ENCODE measurements around the gene CNNM2.

Gene CNNM2

GRCh38 chr10:103021150-103021899 lies 103.2 kb downstream of the CNNM2 start:
- Mint-ChIP-seq H3K27ac (no peak overlapping the region), H3K4me3 (no peak overlapping the region), H3K27me3 (no peaks in the 10 kb centered on the region), H3K36me3 (peaks cover 5% of the 10 kb centered on the region), H3K9me3 (no peaks in the 10 kb centered on the region), H3K4me1 (no peaks in the 10 kb centered on the region)
- ATAC-seq: no peak

GRCh38 chr10:103021900-103022293 lies 103.8 kb downstream of the CNNM2 start:
- no peak for ATAC-seq
- Mint-ChIP-seq H3K27ac (no peak overlapping the region), H3K4me3 (no peak overlapping the region), H3K4me1 (no peaks in the 10 kb centered on the region), H3K36me3 (peaks cover 6% of the 10 kb centered on the region), H3K27me3 (no peaks in the 10 kb centered on the region), H3K9me3 (no peaks in the 10 kb centered on the region)

GRCh38 chr10:103025696-103026095 lies 107.6 kb downstream of the CNNM2 start:
- H3K4me3 Mint-ChIP-seq: no peak overlapping the region

GRCh38 chr10:103038570-103038969 lies 120.5 kb downstream of the CNNM2 start:
- Mint-ChIP-seq H3K27me3 (no peaks in the 10 kb centered on the region), H3K27ac (no peak overlapping the region), H3K36me3 (peaks cover 6% of the 10 kb centered on the region), H3K9me3 (no peaks in the 10 kb centered on the region), H3K4me1 (peaks cover 10% of the 10 kb centered on the region), H3K4me3 (no peak overlapping the region)
- no peak for ATAC-seq

More at GRCh38 chr10:103025696-103026095, 107.6 kb downstream of the CNNM2 start:
- Mint-ChIP-seq H3K4me1 (no peaks in the 10 kb centered on the region), H3K9me3 (no peaks in the 10 kb centered on the region), H3K36me3 (peaks cover 10% of the 10 kb centered on the region), H3K27ac (no peak overlapping the region), H3K27me3 (no peaks in the 10 kb centered on the region)
- no peak for ATAC-seq

- ATAC-seq: no peak
- Mint-ChIP-seq H3K27me3 (no peaks in the 10 kb centered on the region), H3K27ac (no peak overlapping the region), H3K4me1 (peaks cover 10% of the 10 kb centered on the region), H3K36me3 (peaks cover 6% of the 10 kb centered on the region), H3K4me3 (no peak overlapping the region), H3K9me3 (no peaks in the 10 kb centered on the region)
Measured at GRCh38 chr10:103040418-103040817, 122.3 kb downstream of the CNNM2 start.

GRCh38 chr10:103041391-103041790 lies 123.3 kb downstream of the CNNM2 start:
- Mint-ChIP-seq H3K27ac (no peak overlapping the region), H3K36me3 (peaks cover 6% of the 10 kb centered on the region), H3K27me3 (no peaks in the 10 kb centered on the region), H3K9me3 (no peaks in the 10 kb centered on the region), H3K4me1 (peaks cover 10% of the 10 kb centered on the region), H3K4me3 (no peak overlapping the region)
- no peak for ATAC-seq

- Mint-ChIP-seq H3K27me3 (no peaks in the 10 kb centered on the region), H3K9me3 (no peaks in the 10 kb centered on the region), H3K4me1 (peaks cover 10% of the 10 kb centered on the region), H3K27ac (no peak overlapping the region), H3K4me3 (no peak overlapping the region), H3K36me3 (peaks cover 6% of the 10 kb centered on the region)
- no peak for ATAC-seq
Measured at GRCh38 chr10:103042129-103042528, 124.0 kb downstream of the CNNM2 start.

GRCh38 chr10:103042908-103043307 lies 124.8 kb downstream of the CNNM2 start:
- no peak for ATAC-seq
- no peaks in the 10 kb centered on the region for H3K27me3 Mint-ChIP-seq
- H3K27ac Mint-ChIP-seq: no peak overlapping the region
- no peak overlapping the region for H3K4me3 Mint-ChIP-seq
- peaks cover 10% of the 10 kb centered on the region for H3K4me1 Mint-ChIP-seq
- H3K36me3 Mint-ChIP-seq: peaks cover 6% of the 10 kb centered on the region
- H3K9me3 Mint-ChIP-seq: no peaks in the 10 kb centered on the region

GRCh38 chr10:103044942-103045489 lies 126.9 kb downstream of the CNNM2 start:
- H3K27ac Mint-ChIP-seq: no peak overlapping the region
- no peaks in the 10 kb centered on the region for H3K9me3 Mint-ChIP-seq
- peaks cover 10% of the 10 kb centered on the region for H3K4me1 Mint-ChIP-seq
- no peaks in the 10 kb centered on the region for H3K27me3 Mint-ChIP-seq
- H3K4me3 Mint-ChIP-seq: no peak overlapping the region
- H3K36me3 Mint-ChIP-seq: peaks cover 6% of the 10 kb centered on the region
- ATAC-seq: no peak

- Mint-ChIP-seq H3K4me3 (no peak overlapping the region), H3K4me1 (peaks cover 10% of the 10 kb centered on the region), H3K27ac (no peak overlapping the region), H3K27me3 (no peaks in the 10 kb centered on the region), H3K9me3 (no peaks in the 10 kb centered on the region), H3K36me3 (peaks cover 12% of the 10 kb centered on the region)
- ATAC-seq: no peak
Measured at GRCh38 chr10:103045961-103046360, 127.9 kb downstream of the CNNM2 start.

- Mint-ChIP-seq H3K4me1 (peaks cover 2% of the 10 kb centered on the region), H3K27me3 (no peaks in the 10 kb centered on the region), H3K9me3 (no peaks in the 10 kb centered on the region), H3K36me3 (peaks cover 8% of the 10 kb centered on the region), H3K27ac (no peak overlapping the region), H3K4me3 (no peak overlapping the region)
- no peak for ATAC-seq
Measured at GRCh38 chr10:103047381-103047780, 129.3 kb downstream of the CNNM2 start.

- ATAC-seq: no peak
- Mint-ChIP-seq H3K9me3 (no peaks in the 10 kb centered on the region), H3K4me3 (no peak overlapping the region), H3K36me3 (peaks cover 9% of the 10 kb centered on the region), H3K27me3 (no peaks in the 10 kb centered on the region), H3K4me1 (peaks cover 7% of the 10 kb centered on the region), H3K27ac (no peak overlapping the region)
Measured at GRCh38 chr10:103049237-103049636, 131.1 kb downstream of the CNNM2 start.

GRCh38 chr10:103053659-103054581 lies 135.8 kb downstream of the CNNM2 start:
- peaks cover 33% of the 10 kb centered on the region for H3K36me3 Mint-ChIP-seq
- H3K4me1 Mint-ChIP-seq: peaks cover 10% of the 10 kb centered on the region

GRCh38 chr10:103054621-103055020 lies 136.5 kb downstream of the CNNM2 start:
- peak overlapping the region; percentile 39 for H3K27ac Mint-ChIP-seq
- no peak overlapping the region for H3K4me3 Mint-ChIP-seq
- no peaks in the 10 kb centered on the region for H3K9me3 Mint-ChIP-seq
- peaks cover 10% of the 10 kb centered on the region for H3K4me1 Mint-ChIP-seq
- H3K36me3 Mint-ChIP-seq: peaks cover 33% of the 10 kb centered on the region
- H3K27me3 Mint-ChIP-seq: no peaks in the 10 kb centered on the region
- no peak for ATAC-seq

More at GRCh38 chr10:103053659-103054581, 135.8 kb downstream of the CNNM2 start:
- Mint-ChIP-seq H3K9me3 (no peaks in the 10 kb centered on the region), H3K4me3 (peak overlapping the region; percentile 69), H3K27ac (peak overlapping the region; percentile 39), H3K27me3 (no peaks in the 10 kb centered on the region)
- ATAC-seq: peak; percentile 68

- no peak overlapping the region for H3K4me3 Mint-ChIP-seq
- H3K36me3 Mint-ChIP-seq: peaks cover 33% of the 10 kb centered on the region
- ATAC-seq: no peak
- H3K27ac Mint-ChIP-seq: no peak overlapping the region
- H3K9me3 Mint-ChIP-seq: no peaks in the 10 kb centered on the region
- H3K27me3 Mint-ChIP-seq: no peaks in the 10 kb centered on the region
- H3K4me1 Mint-ChIP-seq: peaks cover 10% of the 10 kb centered on the region
Measured at GRCh38 chr10:103055105-103055504, 137.0 kb downstream of the CNNM2 start.

Measured in stimulated activated memory B cell treated with anti-CD40 and anti-IgM and Interleukin-4, amounts not matched to agents 10 μg/mL and 1 μg/mL and 100 μg/mL, for 72 hours (primary cell).